Measurements from ENCODE around the gene AIPL1. TPM values are rescaled to one million over a fixed set of nuclear protein-coding genes. Genes with fewer than 3 reads are reported as not detected.
A peak's percentile ranks its signal among the peaks of the same experiment; 100 is the strongest.

AIPL1 gene
- total and polyA plus RNA-seq, 2 of the 4 experiments (the other 2 are of a cell fraction) = not detected

DNA sequence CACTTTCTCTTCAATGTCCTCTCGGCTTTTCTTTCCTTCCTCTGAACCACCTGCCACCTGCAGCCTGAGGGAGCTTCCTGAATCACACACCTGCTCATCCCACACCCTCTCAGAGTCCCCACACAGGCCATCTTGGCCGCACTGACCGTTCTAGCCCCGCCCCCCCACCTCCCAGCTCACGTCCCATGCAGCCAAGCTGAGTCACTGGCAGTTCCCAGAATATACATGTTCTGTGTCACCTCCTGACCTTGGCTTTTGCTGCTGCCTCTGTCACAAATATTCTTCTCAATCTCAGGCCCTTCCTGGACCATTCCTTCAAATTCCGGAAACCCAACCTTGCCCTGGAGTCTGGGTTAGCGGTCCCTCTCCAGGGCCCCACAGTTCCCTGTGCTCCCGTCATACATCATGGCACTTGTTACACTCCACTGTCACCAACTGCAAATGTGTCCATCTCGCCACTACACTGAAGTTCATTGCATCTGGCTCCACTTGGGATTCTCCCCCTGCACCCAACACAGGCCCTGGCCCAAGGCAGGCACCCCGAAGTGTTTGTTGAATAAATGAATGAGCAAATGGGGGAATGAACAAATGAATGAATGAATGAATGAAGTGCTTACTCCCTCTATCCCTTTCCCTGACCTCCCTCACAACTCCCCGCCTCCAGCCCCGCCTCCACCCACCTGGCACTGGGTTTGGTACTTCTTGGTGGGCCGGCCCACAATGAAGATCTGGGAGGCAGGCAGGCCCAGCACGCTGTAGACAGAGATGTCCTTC lies 22.2 kb upstream of the AIPL1 start:
- POLR2A ChIA-PET (ENCODE audit: unreplicated experiment) = no interaction called here
- in situ Hi-C loops (cut with MboI; ENCODE audit: low sequenced_read_pairs) = no loop called here

More for the DNA sequence above, 22.2 kb upstream of the AIPL1 start:
- dilution Hi-C loops (cut with HindIII; ENCODE audit: low sequenced_read_pairs, unreplicated experiment) = no loop called here
- Histone ChIP-seq H4K5ac (ENCODE audit: low read depth, low read length) (peak overlapping the region; percentile 13; the same call in 1 of the 2 replicates), H2AK5ac (ENCODE audit: low read depth, low read length) (peak overlapping the region; percentile 84), H3K4me1 (ENCODE audit: control insufficient read depth, insufficient read depth, low read length) (peaks cover 11% of the 10 kb centered on the region), H3K4me2 (ENCODE audit: low read depth, low read length) (peak overlapping the region; percentile 4; the same call in 1 of the 2 replicates), H3K9ac (ENCODE audit: low read depth, low read length) (no peak overlapping the region), H4K8ac (ENCODE audit: low read depth in 2 of 2, low read length in 2 of 2) (peak overlapping the region in 1 of 2 experiments; percentile 41; a peak in 2 of 4 replicates), H3K4me3 (ENCODE audit: insufficient read depth, low read depth, low read length) (no peak overlapping the region), H3K56ac (ENCODE audit: extremely low read depth, insufficient read depth, low read length) (no peak overlapping the region), H3K27ac (ENCODE audit: insufficient read depth, low read length) (no peak overlapping the region), H2AFZ (replicated peaks; ENCODE audit: low read length, poor library complexity) (peak overlapping the region; percentile 72), H3K14ac (replicated peaks; ENCODE audit: low read depth, low read length) (peak overlapping the region; percentile 48; the same call in 1 of the 2 replicates), H2AK9ac (replicated peaks; ENCODE audit: low read depth, low read length, poor library complexity) (peak overlapping the region; percentile 59), H3K4ac (ENCODE audit: low read depth, low read length) (peak overlapping the region; percentile 62; the same call in 1 of the 2 replicates), H3K9me1 (ENCODE audit: insufficient read depth, low read length) (peaks cover 9% of the 10 kb centered on the region), H4K91ac (ENCODE audit: insufficient read depth, low read depth, low read length) (peak overlapping the region; percentile 73), H3K23ac (ENCODE audit: low read depth, low read length) (no peak overlapping the region), H3K36me3 (ENCODE audit: control insufficient read depth, insufficient read depth, low read length) (no peaks in the 10 kb centered on the region), H2BK5ac (ENCODE audit: low read depth, low read length, poor library complexity, severe bottlenecking) (peak overlapping the region; percentile 39), H2BK15ac (ENCODE audit: low read depth, low read length) (peak overlapping the region; percentile 50; the same call in 1 of the 3 replicates), H2BK20ac (ENCODE audit: low read depth, low read length) (peak overlapping the region; percentile 46; the same call in 1 of the 2 replicates), H4K20me1 (ENCODE audit: insufficient read depth, low read length) (no peaks in the 10 kb centered on the region), H2BK120ac (ENCODE audit: low read depth, low read length) (peak overlapping the region; percentile 46), H3K79me1 (ENCODE audit: low read depth in 1 of 2, low read length in 2 of 2) (no peaks in the 10 kb centered on the region), H3K27me3 (ENCODE audit: control insufficient read depth, insufficient read depth, low read length) (no peaks in the 10 kb centered on the region), H3K18ac (ENCODE audit: low read depth, low read length) (no peak overlapping the region), H3K9me3 (ENCODE audit: control insufficient read depth, insufficient read depth, low read length) (no peaks in the 10 kb centered on the region)
- intact Hi-C loops (cut with micrococcal nuclease) = no loop called here
- TF ChIP-seq RAD21 (IDR thresholded peaks at IDR 0.05; ENCODE audit: low read length) (no peak), MAZ (IDR thresholded peaks at IDR 0.05; ENCODE audit: borderline replicate concordance, low read depth, low read length) (peak; percentile 47; the same call in 1 of the 2 replicates), POLR2A (IDR thresholded peaks at IDR 0.05; ENCODE audit: low read depth, low read length) (no peak), MXI1 (IDR thresholded peaks at IDR 0.05; ENCODE audit: borderline replicate concordance, low read depth, low read length) (peak; percentile 32; the same call in 1 of the 2 replicates), NFE2L2 (IDR thresholded peaks at IDR 0.05; ENCODE audit: low read depth, low read length) (peak; percentile 29; the same call in 1 of the 2 replicates), FOS (IDR thresholded peaks at IDR 0.05; ENCODE audit: low read depth, low read length) (peak; percentile 43; the same call in 1 of the 2 replicates), RFX5 (IDR thresholded peaks at IDR 0.05; ENCODE audit: low read depth, low read length) (no peak), BHLHE40 (IDR thresholded peaks at IDR 0.05; ENCODE audit: low read depth, low read length) (peak; percentile 27; the same call in 1 of the 2 replicates), CHD1 (IDR thresholded peaks at IDR 0.05; ENCODE audit: low read depth, low read length) (no peak)
- CTCF ChIA-PET = no interaction called here
- ATAC-seq (ENCODE audit: low read depth) = peak; percentile 82
- no TSS peak for BruUV-seq (replicated peaks)
- 46% methylated on average over 8 of the region's 14 CpGs; no CpG with 5 or more reads in 1 of the 2 experiments for WGBS, 2 experiments (ENCODE audit: extremely low coverage in 2 of 2, insufficient read length in 1 of 2)
- peak; percentile 76 for DNase-seq
